ENCODE measurements around the gene SLC25A22.
A peak's percentile ranks its signal among the peaks of the same experiment; 100 is the strongest.

Gene SLC25A22

GRCh38 chr11:798093-798713 lies at the start of gene SLC25A22:
Gene SLC25A22 (minus strand): TSS chr11:798281. CDS start chr11:795006, 3,275 bp downstream.
- peak; percentile 85 for DNase-seq

- DNase-seq, result no peak
Measured at GRCh38 chr11:847876-848275, 49.8 kb upstream of the SLC25A22 start.

- DNase-seq, result no peak
Measured at GRCh38 chr11:846496-847098, 48.5 kb upstream of the SLC25A22 start.

GRCh38 chr11:845872-846495 lies 47.9 kb upstream of the SLC25A22 start:
- no peak for DNase-seq

- no peak for DNase-seq
Measured at GRCh38 chr11:844693-845644, 46.9 kb upstream of the SLC25A22 start.

- DNase-seq, result no peak
Measured at GRCh38 chr11:843818-844692, 46.0 kb upstream of the SLC25A22 start.

GRCh38 chr11:843086-843734 lies 45.1 kb upstream of the SLC25A22 start:
- DNase-seq, result no peak

- peak; percentile 89 for DNase-seq
Measured at GRCh38 chr11:842370-843002, 44.4 kb upstream of the SLC25A22 start, which contains the start of the genes POLR2L and TSPAN4. Gene POLR2L (minus strand): TSS chr11:842529. CDS start chr11:842508, 21 bp downstream. Gene TSPAN4 (plus strand): TSS chr11:842852. CDS start chr11:850305, 7,453 bp downstream.

- DNase-seq, result no peak
Measured at GRCh38 chr11:841981-842369, 43.9 kb upstream of the SLC25A22 start.

GRCh38 chr11:839875-840617 lies 42.0 kb upstream of the SLC25A22 start:
- DNase-seq, result no peak

- no peak for DNase-seq
Measured at GRCh38 chr11:839280-839623, 41.2 kb upstream of the SLC25A22 start.

- no peak for DNase-seq
Measured at GRCh38 chr11:838441-839279, 40.6 kb upstream of the SLC25A22 start.

GRCh38 chr11:837990-838307 lies 39.9 kb upstream of the SLC25A22 start:
- DNase-seq, result no peak

GRCh38 chr11:837189-837989 lies 39.3 kb upstream of the SLC25A22 start:
- DNase-seq, result no peak

GRCh38 chr11:836700-837099 lies 38.6 kb upstream of the SLC25A22 start:
- DNase-seq, result no peak

- DNase-seq, result no peak
Measured at GRCh38 chr11:836274-836673, 38.2 kb upstream of the SLC25A22 start.

- no peak for DNase-seq
Measured at GRCh38 chr11:834371-835316, 36.6 kb upstream of the SLC25A22 start.
